ENCODE results near the gene GLIPR2.
"Not testable (repeated sequence)": the region's sequence is repeated elsewhere in the genome, so short reads cannot be mapped to it uniquely, and the experiment has no call there.

GLIPR2 gene

GRCh38 chr9:36163049-36163785 is 26.7 kb downstream of the GLIPR2 start:
- peak; percentile 86 for DNase-seq (ENCODE audit: low read depth in 2 of 2)

- DNase-seq (ENCODE audit: low read depth in 2 of 2): no peak
Measured at GRCh38 chr9:36163786-36164170, 27.2 kb downstream of the GLIPR2 start.

- no peak for DNase-seq (ENCODE audit: low read depth in 2 of 2)
Measured at GRCh38 chr9:36164372-36164771, 27.8 kb downstream of the GLIPR2 start.

- DNase-seq (ENCODE audit: low read depth in 2 of 2): no peak
Measured at GRCh38 chr9:36164989-36165388, 28.5 kb downstream of the GLIPR2 start.

GRCh38 chr9:36165826-36166167 is 29.3 kb downstream of the GLIPR2 start:
- peak; percentile 19 to 23 for DNase-seq (ENCODE audit: low read depth in 2 of 2)

- peak in 1 of 2 experiments; percentile 62 for DNase-seq (ENCODE audit: low read depth in 2 of 2)
Measured at GRCh38 chr9:36166168-36166927, 29.8 kb downstream of the GLIPR2 start.

GRCh38 chr9:36169166-36169565 is 32.6 kb downstream of the GLIPR2 start, which contains the start of gene CCIN:
Gene CCIN (plus strand): TSS chr9:36169388. CDS start chr9:36169503, 115 bp downstream.
- DNase-seq (ENCODE audit: low read depth in 2 of 2): no peak

- no peak for DNase-seq (ENCODE audit: low read depth in 2 of 2)
Measured at GRCh38 chr9:36169708-36170107, 33.2 kb downstream of the GLIPR2 start.

GRCh38 chr9:36170531-36170930 is 34.0 kb downstream of the GLIPR2 start:
- no peak for DNase-seq (ENCODE audit: low read depth in 2 of 2)

GRCh38 chr9:36173861-36174260 is 37.3 kb downstream of the GLIPR2 start:
- no peak for DNase-seq (ENCODE audit: low read depth in 2 of 2)

GRCh38 chr9:36174271-36174670 is 37.7 kb downstream of the GLIPR2 start:
- DNase-seq (ENCODE audit: low read depth in 2 of 2): no peak

GRCh38 chr9:36174731-36175130 is 38.2 kb downstream of the GLIPR2 start:
- no peak for DNase-seq (ENCODE audit: low read depth in 2 of 2)

- DNase-seq (ENCODE audit: low read depth in 2 of 2): not testable (repeated sequence)
Measured at GRCh38 chr9:36175209-36175608, 38.7 kb downstream of the GLIPR2 start.

GRCh38 chr9:36176496-36176895 is 40.0 kb downstream of the GLIPR2 start:
- DNase-seq (ENCODE audit: low read depth in 2 of 2): not testable (repeated sequence)

- DNase-seq (ENCODE audit: low read depth in 2 of 2): no peak
Measured at GRCh38 chr9:36177571-36177970, 41.0 kb downstream of the GLIPR2 start.

GRCh38 chr9:36180243-36180642 is 43.7 kb downstream of the GLIPR2 start:
- DNase-seq (ENCODE audit: low read depth in 2 of 2): not testable (repeated sequence)

- peak; percentile 84 to 88 for DNase-seq (ENCODE audit: low read depth in 2 of 2)
Measured at GRCh38 chr9:36187414-36187813, 50.9 kb downstream of the GLIPR2 start.

GRCh38 chr9:36188212-36188611 is 51.7 kb downstream of the GLIPR2 start:
- DNase-seq (ENCODE audit: low read depth in 2 of 2): no peak

- DNase-seq (ENCODE audit: low read depth in 2 of 2): no peak
Measured at GRCh38 chr9:36189976-36190375, 53.4 kb downstream of the GLIPR2 start.

GRCh38 chr9:36190388-36191289 is 54.1 kb downstream of the GLIPR2 start, which contains the start of gene CLTA:
Gene CLTA (plus strand): TSS chr9:36190921. CDS start chr9:36191057, 136 bp downstream.
- peak; percentile 95 to 96 for DNase-seq (ENCODE audit: low read depth in 2 of 2)

GRCh38 chr9:36191290-36191645 is 54.7 kb downstream of the GLIPR2 start:
- no peak for DNase-seq (ENCODE audit: low read depth in 2 of 2)

- DNase-seq (ENCODE audit: low read depth in 2 of 2): no peak
Measured at GRCh38 chr9:36191686-36192085, 55.2 kb downstream of the GLIPR2 start.
